ENCODE data around the gene CYP2D6.

- TF ChIP-seq CTCF (IDR thresholded peaks at IDR 0.05; ENCODE audit: low read depth, low read length, missing input control) = no peak
- no peak for TF ChIP-seq REST (IDR thresholded peaks at IDR 0.05)
- TF ChIP-seq GABPA (IDR thresholded peaks at IDR 0.05 in 1 of 2, conservative IDR thresholded peaks at IDR 0.05 in 1 of 2) = no peak
- no peak for TF ChIP-seq YY1 (IDR thresholded peaks at IDR 0.05)
- TF ChIP-seq JUND (IDR thresholded peaks at IDR 0.05) = no peak
- TF ChIP-seq TAF1 (conservative IDR thresholded peaks at IDR 0.05) = no peak
- TF ChIP-seq MAX (IDR thresholded peaks at IDR 0.05) = no peak
- TF ChIP-seq RXRA (IDR thresholded peaks at IDR 0.05) = no peak
- no peak for TF ChIP-seq EGR1 (IDR thresholded peaks at IDR 0.05; ENCODE audit: low read depth in 2 of 2)
- TF ChIP-seq ZBTB33 (IDR thresholded peaks at IDR 0.05) = no peak
- TF ChIP-seq FOXA1 (IDR thresholded peaks at IDR 0.05) = no peak
Observed at GRCh38 chr22:42176255-42176915, 45.8 kb upstream of the CYP2D6 start.
